Inflammatory macrophage treated with lipopolysaccharide for 1 hour (primary cell): ENCODE data around the gene NR0B2.

Experiments used
- DNase-seq, 2 donors: peaks; one replicate each; pipeline ENCODE4 v3.0.0-alpha.2; 2020 to 2022

The NR0B2 gene

GRCh38 chr1:26932531-26932930 is 18.8 kb upstream of the NR0B2 start:
- peak; percentile 77 to 84 for DNase-seq

DNA sequence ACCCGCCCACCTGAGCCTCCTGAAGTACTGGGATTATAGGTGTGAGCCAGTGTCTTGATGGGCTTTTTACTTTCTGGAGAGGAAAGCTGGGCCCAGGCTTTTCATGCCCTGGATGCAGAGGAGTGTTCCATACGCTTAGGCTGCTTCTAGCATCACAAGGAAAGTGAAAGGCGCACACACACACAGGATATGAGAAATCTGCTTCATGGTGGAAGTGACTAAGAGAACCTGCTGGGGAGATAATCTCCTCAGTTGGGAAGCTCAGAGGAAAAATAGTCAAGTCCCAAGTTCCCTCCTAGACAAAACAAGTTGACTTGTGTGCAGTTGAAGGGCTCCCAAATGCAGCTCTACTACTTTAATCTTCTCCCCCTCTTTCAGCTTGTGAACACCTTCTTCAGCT is 9.9 kb upstream of the NR0B2 start:
- no peak for DNase-seq

GRCh38 chr1:26922901-26923300 is 9.1 kb upstream of the NR0B2 start:
- DNase-seq: no peak

DNA sequence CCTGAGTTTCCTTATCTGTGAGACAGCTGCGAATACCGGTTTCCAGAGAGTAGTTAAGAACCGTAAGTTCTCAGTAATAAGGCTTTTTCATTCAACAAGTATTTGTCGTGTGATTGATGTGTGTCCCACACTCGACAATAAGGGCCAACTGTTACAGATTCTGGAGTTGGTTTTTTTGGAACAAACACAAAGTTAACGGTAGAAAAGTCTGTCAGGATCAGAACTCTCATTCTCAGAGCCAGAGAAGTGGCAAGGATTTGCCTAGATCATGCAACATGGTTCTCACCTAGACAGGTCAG is 8.6 kb upstream of the NR0B2 start:
- DNase-seq: no peak

GRCh38 chr1:26921540-26922430 is 8.0 kb upstream of the NR0B2 start, which contains the start of gene NUDC:
Gene NUDC, plus strand, starts transcription at chr1:26921743. Its CDS starts 106 bp downstream, at chr1:26921849.
- DNase-seq: peak; percentile 97 to 98

DNA sequence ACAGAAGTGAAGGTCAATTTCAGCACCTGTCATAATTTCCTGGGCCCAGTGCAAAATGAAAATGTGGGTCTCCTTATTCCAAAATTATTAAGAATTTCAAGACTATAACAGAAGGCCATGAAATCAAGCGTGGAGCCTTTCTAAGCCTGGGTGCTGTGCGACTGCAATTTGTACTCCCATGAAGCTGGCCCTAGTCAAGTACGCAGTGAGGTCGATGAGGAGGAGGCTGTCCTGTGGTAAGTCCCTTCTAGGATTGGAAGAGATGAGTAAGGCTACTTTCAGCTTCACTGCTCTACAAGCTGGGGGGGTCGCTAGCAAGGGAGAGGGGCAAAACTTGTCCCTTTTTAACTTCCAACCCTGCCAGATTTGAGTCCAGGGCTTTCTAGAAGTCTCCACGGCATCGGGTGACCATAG is 7.4 kb upstream of the NR0B2 start:
- DNase-seq: no peak

DNA sequence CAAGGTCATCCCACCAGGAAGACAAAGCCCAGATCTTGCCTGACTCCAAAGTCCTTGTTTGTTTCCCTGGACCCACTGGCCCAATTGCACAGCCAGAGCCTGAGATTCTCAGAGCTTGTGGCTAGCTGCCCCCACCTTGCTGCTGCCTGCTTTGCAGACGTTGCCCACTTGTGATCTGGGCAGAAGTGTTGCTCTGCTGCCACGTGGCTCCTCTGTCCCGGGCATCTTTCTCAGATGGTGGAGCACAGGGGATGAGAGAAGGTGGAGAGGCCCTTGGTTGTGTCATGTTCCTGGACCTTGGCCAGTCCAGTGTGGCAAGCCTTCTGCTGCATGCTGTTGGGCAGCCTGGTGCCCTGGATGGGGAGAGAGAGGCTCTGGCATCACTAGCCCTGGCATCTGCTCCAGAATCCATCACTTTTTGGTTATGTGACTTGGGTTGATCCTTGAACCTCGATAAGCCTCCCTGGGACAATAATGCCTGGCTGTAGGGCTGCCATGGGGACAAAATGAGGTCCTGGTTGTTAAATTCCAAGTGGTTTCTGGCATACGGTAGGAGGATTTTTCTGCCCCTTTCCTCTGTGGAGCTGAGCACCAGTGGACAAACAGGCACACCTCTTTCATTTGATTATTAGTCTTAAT is 1.5 kb upstream of the NR0B2 start:
- DNase-seq: no peak

DNA sequence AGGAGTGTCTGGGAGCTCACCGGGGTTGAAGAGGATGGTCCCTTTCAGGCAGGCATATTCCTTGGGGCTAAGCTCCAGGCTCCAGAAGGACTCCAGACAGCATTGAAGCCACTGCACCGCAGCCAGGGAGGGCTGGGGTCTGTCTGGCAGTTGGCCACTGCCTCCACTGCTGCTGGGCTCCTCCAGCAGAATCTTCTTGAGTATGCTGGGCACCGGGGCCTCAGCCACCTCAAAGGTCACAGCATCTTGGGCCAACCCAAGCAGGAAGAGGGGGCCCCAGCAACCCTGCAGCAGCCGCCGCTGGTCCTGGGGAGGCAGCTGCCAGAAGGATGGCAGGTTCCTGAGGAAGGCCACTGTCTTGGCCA is 404 bp downstream of the NR0B2 start:
- no peak for DNase-seq

DNA sequence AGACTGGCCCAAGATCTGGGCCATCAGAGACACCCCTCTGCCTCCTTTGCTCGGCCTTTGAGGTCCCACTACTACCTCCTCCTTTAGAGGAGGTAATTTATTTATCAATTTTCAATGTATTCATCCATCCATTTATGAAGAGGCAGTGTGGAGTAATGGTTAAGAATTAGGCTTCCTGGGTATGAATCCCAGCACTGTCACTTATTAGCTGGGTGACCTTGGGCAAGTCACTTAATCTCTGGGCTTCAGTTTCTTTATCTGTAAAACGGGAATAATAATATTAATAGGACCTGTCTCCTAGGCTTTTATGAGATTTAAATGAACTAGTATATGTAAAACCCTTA is 1.7 kb downstream of the NR0B2 start:
- DNase-seq: no peak

DNA sequence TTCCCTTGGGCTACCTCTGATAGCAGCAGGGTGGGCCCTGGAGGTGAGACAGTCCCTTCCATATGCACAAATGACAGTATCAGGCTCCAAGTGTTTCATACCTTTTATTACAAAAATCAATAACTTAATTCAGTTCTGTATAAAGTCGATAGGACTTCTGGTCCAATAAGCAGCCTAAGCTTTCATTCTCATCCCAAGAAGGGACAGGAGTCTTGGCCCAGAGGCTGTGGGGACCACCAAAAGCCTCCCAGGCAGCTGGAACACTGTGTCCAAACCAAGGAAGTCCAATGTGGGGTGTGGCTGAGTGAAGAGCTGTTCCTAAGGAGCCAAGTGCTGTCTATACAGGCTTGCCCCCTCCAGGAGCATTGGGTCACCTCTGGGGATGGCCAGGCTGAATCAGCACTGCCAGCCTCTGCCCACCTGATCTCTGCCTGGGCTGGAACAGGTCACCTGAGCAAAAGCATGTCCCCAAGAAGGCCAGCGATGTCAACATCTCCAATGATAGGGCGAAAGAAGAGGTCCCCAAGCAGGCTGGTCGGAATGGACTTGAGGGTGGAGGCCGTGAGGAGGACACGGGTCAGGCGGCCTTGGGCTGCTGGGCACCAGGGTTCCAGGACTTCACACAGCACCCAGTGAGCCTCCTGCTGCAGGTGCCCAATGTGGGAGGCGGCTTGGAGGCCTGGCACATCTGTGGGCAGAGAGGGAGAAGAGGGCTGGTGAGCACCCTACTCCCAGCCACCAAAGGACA is 2.2 kb downstream of the NR0B2 start:
- DNase-seq: no peak

GRCh38 chr1:26910343-26911160 is 3.2 kb downstream of the NR0B2 start:
- no peak for DNase-seq

GRCh38 chr1:26909951-26910342 is 3.8 kb downstream of the NR0B2 start:
- DNase-seq: no peak

- DNase-seq: no peak
Measured at GRCh38 chr1:26907071-26907917, 6.5 kb downstream of the NR0B2 start.

DNA sequence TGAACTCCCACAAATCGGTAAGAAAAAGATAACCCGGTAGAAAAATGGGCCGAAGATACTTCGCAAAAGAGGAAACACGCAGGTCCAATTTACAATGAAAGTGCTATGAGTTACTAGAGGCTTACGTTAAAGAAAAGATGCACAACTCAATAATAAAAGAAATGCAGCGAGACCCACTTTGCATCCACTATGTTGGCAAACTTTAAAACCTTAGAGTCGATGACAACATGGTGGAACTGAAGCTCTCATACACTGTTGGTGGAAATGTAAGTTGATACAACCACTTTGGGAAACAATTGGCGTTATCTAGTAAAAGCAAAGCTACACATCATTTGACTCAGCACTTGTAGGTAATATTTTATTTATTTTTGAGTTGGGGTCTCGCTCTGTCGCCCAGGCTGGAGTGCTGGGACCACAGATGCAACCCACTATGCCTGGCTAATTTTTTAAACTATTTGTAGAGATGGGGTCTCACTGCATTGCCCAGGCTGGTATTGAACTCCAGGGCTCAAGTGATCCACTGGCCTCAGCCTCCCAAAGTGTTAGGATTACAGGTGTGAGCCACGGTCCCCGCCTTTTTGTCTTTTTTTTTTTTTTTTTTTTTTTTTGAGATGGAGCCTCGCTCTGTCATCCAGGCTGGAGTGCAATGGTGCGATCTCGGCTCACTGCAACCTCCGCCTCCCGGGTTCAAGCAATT is 12.8 kb downstream of the NR0B2 start:
- no peak for DNase-seq

- DNase-seq: peak; percentile 82 to 93
Measured at GRCh38 chr1:26900001-26900814, 13.6 kb downstream of the NR0B2 start, which contains the start of gene GPATCH3. Gene GPATCH3, minus strand, starts transcription at chr1:26900467. Its CDS starts 25 bp downstream, at chr1:26900442.

- DNase-seq: no peak
Measured at GRCh38 chr1:26897351-26897750, 16.4 kb downstream of the NR0B2 start.

DNA sequence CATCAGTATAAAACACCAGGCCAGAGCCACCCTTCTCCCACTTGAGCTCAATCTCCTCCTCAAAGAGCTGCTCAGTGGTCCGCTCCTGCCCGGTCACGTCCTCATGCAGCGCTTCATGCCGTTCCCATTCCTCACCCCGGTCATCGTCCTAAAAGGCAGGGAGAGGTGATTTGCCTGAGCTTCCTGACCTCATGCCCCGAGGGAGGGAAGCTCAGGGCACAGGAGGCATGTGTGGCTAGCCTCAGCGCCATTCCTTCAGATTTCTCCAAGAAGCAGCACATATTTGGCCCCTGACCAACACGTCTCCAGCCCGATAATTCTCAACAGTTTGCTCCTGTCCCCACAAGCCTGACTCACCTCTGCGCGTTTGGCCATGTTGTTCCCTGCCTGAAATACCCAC is 19.5 kb downstream of the NR0B2 start:
- no peak for DNase-seq

GRCh38 chr1:26890467-26890796 is 23.3 kb downstream of the NR0B2 start:
- no peak for DNase-seq

GRCh38 chr1:26889551-26890466 is 24.0 kb downstream of the NR0B2 start, which contains the start of gene GPN2:
Gene GPN2, minus strand, starts transcription at chr1:26890283. Its CDS starts 187 bp downstream, at chr1:26890096.
- DNase-seq: peak; percentile 67 to 68
